ENCODE results near the gene NAALADL2.

The NAALADL2 gene

DNA sequence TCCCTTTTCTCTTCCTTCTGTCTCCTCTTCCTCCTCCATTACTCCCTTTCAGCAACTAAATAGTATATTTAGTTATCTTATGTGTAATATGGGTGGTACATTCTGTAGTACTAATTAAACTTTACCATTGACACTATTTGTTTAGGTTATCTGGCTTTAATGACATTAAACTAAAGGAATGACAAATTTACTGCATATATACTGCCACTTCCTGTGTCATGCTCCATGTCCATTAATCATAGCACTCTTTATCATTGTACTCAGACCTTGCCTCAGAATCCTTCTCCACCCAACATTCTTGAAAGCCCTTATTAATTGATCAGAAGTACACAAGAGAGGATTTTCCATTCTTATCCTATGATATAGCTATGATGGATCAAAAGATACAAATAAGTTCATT is 244.2 kb downstream of the NAALADL2 start:
- Histone ChIP-seq H3K4me2 (ENCODE audit: low read length) (no peak overlapping the region), H3K27ac (ENCODE audit: low read length) (no peak overlapping the region), H3K4me1 (ENCODE audit: low read length) (no peaks in the 10 kb centered on the region), H3K36me3 (replicated peaks; ENCODE audit: low read depth, low read length) (no peaks in the 10 kb centered on the region), H2AFZ (ENCODE audit: low read depth, low read length) (no peak overlapping the region), H3K9ac (ENCODE audit: low read length) (no peak overlapping the region), H3K79me2 (ENCODE audit: low read length) (no peaks in the 10 kb centered on the region), H3K27me3 (ENCODE audit: low read depth, low read length) (no peaks in the 10 kb centered on the region), H3K4me3 (ENCODE audit: low read length) (no peak overlapping the region), H3K9me3 (ENCODE audit: insufficient read depth, low read length) (no peaks in the 10 kb centered on the region), H4K20me1 (ENCODE audit: insufficient read depth, low read length) (no peaks in the 10 kb centered on the region)
- TF ChIP-seq, protein P1, sequence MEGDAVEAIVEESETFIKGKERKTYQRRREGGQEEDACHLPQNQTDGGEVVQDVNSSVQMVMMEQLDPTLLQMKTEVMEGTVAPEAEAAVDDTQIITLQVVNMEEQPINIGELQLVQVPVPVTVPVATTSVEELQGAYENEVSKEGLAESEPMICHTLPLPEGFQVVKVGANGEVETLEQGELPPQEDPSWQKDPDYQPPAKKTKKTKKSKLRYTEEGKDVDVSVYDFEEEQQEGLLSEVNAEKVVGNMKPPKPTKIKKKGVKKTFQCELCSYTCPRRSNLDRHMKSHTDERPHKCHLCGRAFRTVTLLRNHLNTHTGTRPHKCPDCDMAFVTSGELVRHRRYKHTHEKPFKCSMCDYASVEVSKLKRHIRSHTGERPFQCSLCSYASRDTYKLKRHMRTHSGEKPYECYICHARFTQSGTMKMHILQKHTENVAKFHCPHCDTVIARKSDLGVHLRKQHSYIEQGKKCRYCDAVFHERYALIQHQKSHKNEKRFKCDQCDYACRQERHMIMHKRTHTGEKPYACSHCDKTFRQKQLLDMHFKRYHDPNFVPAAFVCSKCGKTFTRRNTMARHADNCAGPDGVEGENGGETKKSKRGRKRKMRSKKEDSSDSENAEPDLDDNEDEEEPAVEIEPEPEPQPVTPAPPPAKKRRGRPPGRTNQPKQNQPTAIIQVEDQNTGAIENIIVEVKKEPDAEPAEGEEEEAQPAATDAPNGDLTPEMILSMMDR (IDR thresholded peaks at IDR 0.05; ENCODE audit: low read depth, low read length) = no peak
- TF ChIP-seq EZH2phosphoT487 (IDR thresholded peaks at IDR 0.05; ENCODE audit: low read depth) = no peak

DNA sequence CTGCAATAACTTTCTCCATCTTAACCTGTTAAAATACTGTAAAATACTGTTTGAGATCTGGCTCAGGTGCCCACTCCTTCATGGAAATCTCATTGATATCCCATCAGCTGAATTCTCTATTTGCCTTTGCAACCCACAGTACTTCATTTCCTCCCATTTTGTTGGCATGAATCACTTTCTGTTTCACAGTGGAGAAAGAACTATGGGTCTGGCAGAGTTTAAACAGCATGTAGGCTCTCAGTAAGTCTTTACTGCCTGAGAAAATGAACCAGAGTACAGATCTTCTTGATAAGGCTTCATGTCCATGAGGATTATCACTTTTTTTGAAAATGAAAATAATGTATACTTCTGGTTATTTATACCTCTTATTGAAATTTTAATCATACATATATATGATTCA is 245.9 kb downstream of the NAALADL2 start:
- H3K9ac ChIP-seq (ENCODE audit: low read length) = no peak overlapping the region
- no peaks in the 10 kb centered on the region for H3K36me3 ChIP-seq (replicated peaks; ENCODE audit: low read depth, low read length)
- H3K4me3 ChIP-seq (ENCODE audit: low read length) = no peak overlapping the region
- no peak overlapping the region for H3K4me2 ChIP-seq (ENCODE audit: low read length)
- no peak overlapping the region for H3K27ac ChIP-seq (ENCODE audit: low read length)
- no peaks in the 10 kb centered on the region for H4K20me1 ChIP-seq (ENCODE audit: insufficient read depth, low read length)
- no peak overlapping the region for H2AFZ ChIP-seq (ENCODE audit: low read depth, low read length)
- H3K4me1 ChIP-seq (ENCODE audit: low read length) = no peaks in the 10 kb centered on the region
- no peaks in the 10 kb centered on the region for H3K9me3 ChIP-seq (ENCODE audit: insufficient read depth, low read length)
- no peaks in the 10 kb centered on the region for H3K79me2 ChIP-seq (ENCODE audit: low read length)
- no peaks in the 10 kb centered on the region for H3K27me3 ChIP-seq (ENCODE audit: low read depth, low read length)
- no peak for TF ChIP-seq EZH2phosphoT487 (IDR thresholded peaks at IDR 0.05; ENCODE audit: low read depth)
- TF ChIP-seq, protein P1 (IDR thresholded peaks at IDR 0.05; ENCODE audit: low read depth, low read length) = no peak

DNA sequence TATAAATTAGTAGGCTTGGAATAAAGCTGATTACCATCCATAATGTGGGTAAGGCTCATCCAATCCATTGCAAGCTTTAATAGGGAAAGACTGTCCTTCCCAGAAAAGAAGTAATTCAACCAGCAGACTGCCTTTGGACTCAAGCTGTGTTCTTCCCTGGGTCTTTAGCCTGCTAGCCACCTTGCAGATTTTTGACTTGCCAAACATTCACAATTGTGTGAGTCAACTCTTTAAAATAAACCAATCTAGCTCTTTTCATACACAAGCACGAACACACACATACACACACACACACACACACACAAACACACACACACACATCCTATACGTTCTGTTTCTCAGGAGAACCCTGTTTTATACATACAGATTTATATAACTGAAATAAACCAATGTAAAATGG is 248.1 kb downstream of the NAALADL2 start:
- Histone ChIP-seq H3K4me1 (ENCODE audit: low read length) (no peaks in the 10 kb centered on the region), H3K4me2 (ENCODE audit: low read length) (no peak overlapping the region), H3K79me2 (ENCODE audit: low read length) (no peaks in the 10 kb centered on the region), H2AFZ (ENCODE audit: low read depth, low read length) (no peak overlapping the region), H3K9ac (ENCODE audit: low read length) (no peak overlapping the region), H3K4me3 (ENCODE audit: low read length) (no peak overlapping the region), H4K20me1 (ENCODE audit: insufficient read depth, low read length) (no peaks in the 10 kb centered on the region), H3K9me3 (ENCODE audit: insufficient read depth, low read length) (no peaks in the 10 kb centered on the region), H3K27ac (ENCODE audit: low read length) (no peak overlapping the region), H3K27me3 (ENCODE audit: low read depth, low read length) (no peaks in the 10 kb centered on the region), H3K36me3 (replicated peaks; ENCODE audit: low read depth, low read length) (no peaks in the 10 kb centered on the region)
- TF ChIP-seq, protein P1 (IDR thresholded peaks at IDR 0.05; ENCODE audit: low read depth, low read length) = no peak
- TF ChIP-seq EZH2phosphoT487 (IDR thresholded peaks at IDR 0.05; ENCODE audit: low read depth) = no peak

DNA sequence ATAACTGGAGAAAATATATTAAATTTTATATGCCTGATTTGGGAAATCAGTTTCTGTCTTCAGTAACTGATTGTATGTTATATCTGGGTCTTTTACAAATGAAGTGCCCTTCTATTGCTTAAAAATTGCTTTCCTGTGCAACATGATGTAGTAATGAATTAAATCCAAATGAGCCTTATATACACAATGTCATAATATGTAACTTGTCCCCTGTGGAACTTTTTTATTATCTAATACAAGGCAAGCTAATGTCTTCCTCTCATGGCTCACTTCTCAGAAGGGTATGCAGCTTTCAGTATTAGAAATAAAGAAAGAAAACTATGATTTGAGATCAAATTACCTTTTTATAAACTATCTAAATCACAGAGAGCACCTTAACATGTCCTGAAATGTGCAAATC is 248.9 kb downstream of the NAALADL2 start:
- Histone ChIP-seq H3K4me3 (ENCODE audit: low read length) (no peak overlapping the region), H4K20me1 (ENCODE audit: insufficient read depth, low read length) (no peaks in the 10 kb centered on the region), H3K27me3 (ENCODE audit: low read depth, low read length) (no peaks in the 10 kb centered on the region), H3K4me2 (ENCODE audit: low read length) (no peak overlapping the region), H3K36me3 (replicated peaks; ENCODE audit: low read depth, low read length) (no peaks in the 10 kb centered on the region), H3K27ac (ENCODE audit: low read length) (no peak overlapping the region), H3K9me3 (ENCODE audit: insufficient read depth, low read length) (no peaks in the 10 kb centered on the region), H3K4me1 (ENCODE audit: low read length) (no peaks in the 10 kb centered on the region), H3K79me2 (ENCODE audit: low read length) (no peaks in the 10 kb centered on the region), H2AFZ (ENCODE audit: low read depth, low read length) (no peak overlapping the region), H3K9ac (ENCODE audit: low read length) (no peak overlapping the region)
- TF ChIP-seq EZH2phosphoT487 (IDR thresholded peaks at IDR 0.05; ENCODE audit: low read depth) = no peak
- TF ChIP-seq, protein P1 (IDR thresholded peaks at IDR 0.05; ENCODE audit: low read depth, low read length) = no peak

Data from OCI-LY3 (cell line).